HG02642 (cell line): ENCODE results near the gene RAB11FIP4.

ENCODE experiments used
- ATAC-seq: cut with Tn5 transposase; IDR thresholded peaks from one replicate; pipeline ENCODE4 v1.9.1; 2021; ENCODE audit warnings: mild to moderate bottlenecking; ENCODE audit not compliant: unreplicated experiment, poor library complexity

RAB11FIP4 gene

DNA sequence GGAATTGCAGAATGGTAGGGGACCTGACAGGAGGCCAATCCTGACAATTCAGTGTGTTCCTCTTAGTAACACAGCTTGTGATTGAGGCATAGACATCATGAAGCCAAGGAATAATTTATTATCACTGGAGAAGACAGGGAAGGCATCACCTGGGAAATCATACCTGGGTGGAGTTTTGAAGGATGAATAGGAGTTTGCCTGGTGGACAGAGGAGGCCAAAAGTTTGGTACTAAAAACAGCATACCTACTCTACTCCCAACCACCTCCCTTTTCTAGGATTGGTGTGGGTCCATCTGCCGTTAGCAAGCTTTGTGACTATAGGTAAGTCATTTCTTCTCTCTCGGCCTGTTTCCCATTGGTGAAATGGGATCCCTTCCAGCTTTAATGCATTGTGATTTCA, 88.0 kb downstream of the RAB11FIP4 start:
- ATAC-seq: no peak

DNA sequence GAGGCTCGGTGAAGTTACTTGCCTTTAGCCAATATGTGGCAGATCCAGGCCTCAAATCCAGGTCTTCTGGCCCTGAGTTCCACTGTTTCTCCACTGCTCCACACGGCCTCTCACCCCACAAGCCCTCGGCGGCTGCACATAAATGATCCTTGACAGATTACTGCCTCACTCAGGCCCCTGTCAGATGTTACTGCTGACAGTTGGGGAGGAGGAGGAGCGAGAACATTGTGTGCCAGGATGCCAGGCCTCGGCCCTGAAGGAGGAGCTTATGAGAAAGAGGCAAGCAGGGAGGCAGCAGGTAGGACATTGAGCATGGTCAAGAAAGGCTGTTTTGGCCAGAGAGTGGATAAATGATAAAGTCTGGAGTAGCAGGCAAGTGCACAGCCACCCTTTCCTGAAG, 88.6 kb downstream of the RAB11FIP4 start:
- no peak for ATAC-seq

DNA sequence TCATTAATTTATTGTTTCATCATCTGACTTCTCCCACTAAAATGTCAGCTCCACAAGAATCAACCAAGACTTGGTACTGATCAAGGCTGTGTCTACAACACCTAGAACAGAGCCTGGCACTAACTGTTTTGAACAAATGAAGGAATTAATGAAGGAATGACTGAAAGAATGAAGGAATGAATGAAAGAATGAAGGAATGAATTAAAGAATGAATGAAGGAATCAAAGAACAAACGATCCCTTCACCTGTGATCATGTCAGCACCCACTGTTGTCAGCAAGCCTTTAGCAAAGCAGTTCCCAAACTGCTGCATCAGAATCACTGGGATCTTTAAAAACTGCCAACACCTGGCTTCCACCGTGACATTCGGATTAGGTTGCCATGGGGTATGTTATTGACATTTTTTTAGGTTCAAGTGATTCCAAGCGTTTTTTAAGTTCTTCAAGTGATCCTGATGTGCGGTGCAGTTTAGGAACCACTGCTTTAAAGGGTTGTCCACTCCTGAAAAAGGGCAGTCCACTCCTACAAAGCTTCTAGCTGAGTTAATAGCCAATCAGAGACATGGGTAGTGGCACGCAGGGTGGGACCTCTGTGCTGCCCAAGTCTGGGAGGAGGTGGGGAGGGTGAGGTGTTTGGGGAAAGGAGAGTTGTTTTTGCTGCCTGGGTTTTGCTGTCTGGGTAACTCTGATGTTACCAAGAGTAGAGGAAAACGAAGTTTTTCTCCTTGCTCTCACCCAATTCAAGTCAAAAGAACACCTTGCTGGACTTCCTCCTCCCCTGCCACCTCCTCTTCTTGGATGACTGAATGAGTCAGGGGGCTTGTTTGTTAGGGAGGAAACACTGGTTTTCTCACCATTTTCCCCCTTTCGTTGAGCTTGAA, 89.7 kb downstream of the RAB11FIP4 start:
- no peak for ATAC-seq

DNA sequence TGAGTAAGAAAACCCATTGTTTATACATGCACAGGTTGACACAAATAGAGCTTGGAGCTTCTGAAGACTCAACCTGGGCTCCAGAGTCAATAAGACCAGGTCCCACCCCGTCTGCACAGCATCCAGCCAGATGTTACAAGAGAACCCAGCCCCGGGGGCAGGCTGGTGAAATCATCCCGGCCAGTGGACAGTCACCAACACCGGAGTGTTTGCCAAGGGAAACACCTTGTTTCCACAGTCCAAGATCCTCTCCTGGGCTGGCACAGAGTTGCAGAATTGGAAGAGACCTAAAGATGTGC, 90.3 kb downstream of the RAB11FIP4 start:
- no peak for ATAC-seq

DNA sequence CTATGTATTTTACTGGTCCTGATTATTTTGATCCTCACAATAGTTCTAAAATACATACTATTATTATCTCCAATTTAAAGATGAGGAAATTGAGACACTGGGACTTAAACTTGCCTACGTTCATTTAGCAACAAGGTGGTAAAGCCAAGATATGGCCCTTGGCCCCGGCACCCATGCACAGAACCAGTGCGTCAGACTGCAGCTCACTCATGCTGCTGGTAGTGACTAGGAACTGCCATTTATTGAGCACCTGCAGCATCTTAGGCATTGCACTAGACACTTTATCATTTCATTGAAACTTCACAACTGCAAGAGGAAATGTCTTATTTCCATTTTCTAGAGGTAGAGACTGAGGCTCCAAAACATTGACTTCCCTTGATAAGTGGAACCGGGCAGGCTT, 93.3 kb downstream of the RAB11FIP4 start:
- ATAC-seq: no peak

GRCh38 chr17:31486351-31487062, 95.0 kb downstream of the RAB11FIP4 start:
- ATAC-seq: no peak

DNA sequence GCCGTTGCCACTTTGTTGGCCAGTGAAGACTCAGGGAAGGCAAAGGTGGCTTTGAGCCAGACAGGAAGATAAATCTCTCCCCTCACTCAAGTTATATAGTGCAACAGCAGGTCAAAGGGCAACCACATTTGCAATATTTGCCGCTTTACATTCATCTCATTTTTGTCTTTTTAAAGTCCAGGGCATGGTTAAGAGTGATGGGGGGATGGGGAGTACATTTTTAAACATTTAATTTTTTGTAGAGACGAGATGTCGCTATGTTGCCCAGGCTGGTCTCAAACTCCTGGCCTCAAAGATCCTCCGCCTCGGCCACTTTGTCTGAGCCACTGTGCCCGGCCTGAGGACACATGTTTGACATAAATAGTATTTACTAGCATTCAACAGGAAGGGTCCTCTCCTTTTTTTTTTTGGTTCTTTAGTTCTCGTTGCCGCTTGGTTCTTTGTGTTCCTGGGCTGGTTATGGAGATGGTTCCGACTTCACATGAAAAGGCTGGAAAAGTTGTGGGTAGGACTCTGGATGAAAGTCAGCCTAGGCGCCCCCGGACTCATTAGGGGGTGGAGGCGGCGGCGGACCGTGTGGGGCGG, 95.7 kb downstream of the RAB11FIP4 start:
- ATAC-seq: no peak

DNA sequence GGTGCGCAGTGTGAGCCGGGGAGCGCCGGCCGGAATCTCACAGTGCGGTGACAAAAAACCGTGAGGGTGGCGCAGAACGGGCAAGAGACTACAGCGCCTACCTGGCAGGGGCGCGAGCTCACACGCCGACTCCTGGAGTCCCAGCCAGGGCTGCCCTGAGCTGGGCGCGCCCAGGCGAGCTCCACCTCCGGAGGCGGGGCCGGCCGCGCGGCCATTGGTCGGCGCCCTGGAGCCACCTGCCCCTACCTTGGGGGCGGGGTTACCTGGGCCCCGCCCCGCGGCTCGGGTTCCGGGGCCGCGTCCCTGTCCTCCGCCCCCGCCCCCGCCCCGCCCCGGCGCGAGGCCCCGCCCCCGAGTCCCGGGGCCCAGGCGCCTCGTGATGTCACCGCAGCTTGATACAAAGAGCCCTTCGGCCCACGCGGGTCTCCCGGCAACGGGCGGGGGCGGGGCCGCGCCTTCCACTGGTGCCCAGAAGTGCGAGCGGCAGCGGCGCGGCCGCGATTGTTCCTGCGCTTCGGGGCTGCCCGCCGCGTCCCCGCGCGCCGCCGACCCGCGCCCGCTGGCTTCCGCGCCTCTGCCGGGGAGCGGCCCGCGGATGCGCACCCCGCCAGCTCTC, 96.3 kb downstream of the RAB11FIP4 start:
- ATAC-seq: peak; percentile 76

DNA sequence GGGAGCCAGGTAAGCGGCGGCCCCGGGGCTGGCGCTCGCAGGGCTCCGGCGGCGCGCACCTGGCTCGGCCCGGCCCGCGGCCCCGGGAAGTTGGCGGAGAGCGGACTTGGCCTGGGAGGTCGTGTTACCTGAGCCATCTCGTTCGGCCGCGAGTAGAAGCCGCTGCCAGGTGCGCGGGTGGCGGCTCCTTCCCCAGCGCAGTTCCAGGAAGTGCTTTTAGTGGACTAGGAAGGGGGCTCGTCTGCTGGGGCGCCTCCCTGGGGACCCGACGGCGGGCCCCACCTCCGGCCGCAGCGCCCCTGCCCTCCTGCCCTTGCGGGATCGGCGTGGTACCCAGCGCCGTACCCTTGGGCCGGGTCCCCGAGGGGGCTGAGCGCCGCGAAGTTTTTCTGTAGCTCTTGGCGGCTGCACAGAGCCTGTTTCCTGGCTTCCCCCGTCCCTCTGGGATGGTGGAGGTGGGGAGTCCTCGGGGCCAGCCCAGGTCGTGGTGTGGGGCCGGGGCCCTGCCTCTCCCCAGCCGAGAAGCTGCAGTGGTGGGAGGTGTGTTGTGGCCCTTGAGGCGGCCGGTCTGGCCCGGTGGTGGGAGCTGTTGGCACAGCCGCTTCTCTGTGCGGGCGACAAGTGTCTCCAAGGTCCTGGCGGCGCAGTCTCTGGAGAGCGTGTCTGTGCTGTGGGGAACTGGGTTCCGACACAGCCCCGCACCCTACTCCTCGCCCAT, 96.9 kb downstream of the RAB11FIP4 start:
- ATAC-seq: peak; percentile 15

- ATAC-seq: no peak
These were observed 97.5 kb downstream of the RAB11FIP4 start for GRCh38 chr17:31488982-31489294.

- ATAC-seq: no peak
These were observed 98.0 kb downstream of the RAB11FIP4 start for GRCh38 chr17:31489295-31490018.

DNA sequence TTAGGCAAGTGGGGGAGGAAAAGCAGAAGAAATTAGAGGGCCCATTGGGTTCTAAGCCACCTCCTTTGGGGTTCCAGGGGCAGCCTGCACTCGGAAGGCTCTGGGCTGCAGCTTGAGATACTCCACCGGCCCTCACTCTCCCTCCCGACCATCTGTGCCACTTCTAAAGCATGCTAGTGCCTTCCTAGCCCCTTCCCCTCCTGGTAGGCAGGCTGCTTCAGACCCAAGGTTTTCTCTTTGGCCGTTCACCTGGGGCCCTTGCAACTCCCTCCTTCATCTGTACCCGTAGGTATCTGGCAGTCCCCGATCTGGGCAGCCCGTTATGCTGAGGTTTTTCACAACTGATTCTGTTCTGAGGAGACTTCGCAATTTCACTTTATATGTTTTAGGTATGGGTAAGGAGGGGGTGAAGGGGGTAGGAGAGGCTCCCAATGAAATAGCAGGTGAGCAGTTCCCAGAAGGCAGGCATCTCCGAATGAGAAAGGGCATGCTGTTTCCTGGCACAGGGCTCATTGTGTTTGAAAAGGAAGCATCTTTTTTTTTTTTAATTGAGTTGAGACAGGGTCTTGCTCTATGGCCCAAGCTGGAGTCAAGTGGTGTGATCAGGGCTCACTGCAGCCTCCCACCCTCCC, 98.7 kb downstream of the RAB11FIP4 start:
- no peak for ATAC-seq

DNA sequence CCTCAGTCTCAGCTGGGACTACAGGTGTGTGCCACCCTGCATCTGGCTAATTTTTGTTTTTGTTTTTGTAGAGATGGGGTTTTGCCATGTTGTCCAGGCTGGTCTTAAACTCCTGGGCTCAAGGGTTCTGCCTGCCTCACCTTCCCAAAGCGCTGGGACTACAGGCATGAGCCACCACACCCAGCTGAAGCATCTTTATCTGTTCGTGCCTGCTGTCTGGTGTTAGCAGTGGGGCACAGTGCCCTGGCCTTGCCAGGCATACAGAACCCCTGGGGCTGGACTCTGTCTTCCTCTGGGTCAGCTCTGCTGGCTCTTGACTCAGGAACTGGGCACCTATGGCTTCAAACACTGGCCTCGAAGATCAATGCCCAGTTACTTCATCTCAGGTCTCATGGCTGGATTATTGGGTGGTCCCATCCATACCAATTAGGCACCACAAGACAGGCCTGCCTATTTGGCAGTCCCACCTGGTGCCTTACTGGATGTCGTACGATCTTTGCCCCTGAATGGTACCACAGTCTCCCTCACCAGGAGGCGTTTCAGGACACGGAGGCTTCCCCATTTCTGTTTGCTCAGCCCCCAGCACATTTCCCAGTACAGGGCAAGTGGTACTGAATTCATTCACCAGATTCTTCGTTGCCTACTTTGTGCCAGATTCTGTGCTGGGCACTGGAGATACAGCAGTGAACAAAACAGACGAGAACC, 99.3 kb downstream of the RAB11FIP4 start:
- no peak for ATAC-seq

- no peak for ATAC-seq
These were observed 100.1 kb downstream of the RAB11FIP4 start for GRCh38 chr17:31491376-31492131.

DNA sequence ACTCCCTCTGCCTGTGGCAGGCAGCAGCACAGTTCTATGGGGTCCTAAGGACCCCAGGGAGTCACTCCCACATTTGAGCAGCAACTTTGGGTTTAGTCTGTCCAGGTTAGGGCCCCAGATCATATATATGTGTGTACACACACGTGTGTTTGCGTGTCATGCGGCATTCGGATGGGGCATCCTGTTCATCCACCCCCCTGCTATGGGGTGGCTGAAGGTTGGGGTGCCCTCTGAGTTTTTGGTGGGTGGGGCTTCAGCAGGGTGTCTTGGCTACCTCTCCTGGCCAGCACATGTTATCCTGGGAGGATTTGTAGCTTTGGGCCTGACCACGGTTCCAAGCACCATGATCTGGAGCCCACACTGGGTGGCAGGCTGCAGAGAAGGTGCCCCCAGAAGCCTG, 100.7 kb downstream of the RAB11FIP4 start:
- ATAC-seq: no peak

DNA sequence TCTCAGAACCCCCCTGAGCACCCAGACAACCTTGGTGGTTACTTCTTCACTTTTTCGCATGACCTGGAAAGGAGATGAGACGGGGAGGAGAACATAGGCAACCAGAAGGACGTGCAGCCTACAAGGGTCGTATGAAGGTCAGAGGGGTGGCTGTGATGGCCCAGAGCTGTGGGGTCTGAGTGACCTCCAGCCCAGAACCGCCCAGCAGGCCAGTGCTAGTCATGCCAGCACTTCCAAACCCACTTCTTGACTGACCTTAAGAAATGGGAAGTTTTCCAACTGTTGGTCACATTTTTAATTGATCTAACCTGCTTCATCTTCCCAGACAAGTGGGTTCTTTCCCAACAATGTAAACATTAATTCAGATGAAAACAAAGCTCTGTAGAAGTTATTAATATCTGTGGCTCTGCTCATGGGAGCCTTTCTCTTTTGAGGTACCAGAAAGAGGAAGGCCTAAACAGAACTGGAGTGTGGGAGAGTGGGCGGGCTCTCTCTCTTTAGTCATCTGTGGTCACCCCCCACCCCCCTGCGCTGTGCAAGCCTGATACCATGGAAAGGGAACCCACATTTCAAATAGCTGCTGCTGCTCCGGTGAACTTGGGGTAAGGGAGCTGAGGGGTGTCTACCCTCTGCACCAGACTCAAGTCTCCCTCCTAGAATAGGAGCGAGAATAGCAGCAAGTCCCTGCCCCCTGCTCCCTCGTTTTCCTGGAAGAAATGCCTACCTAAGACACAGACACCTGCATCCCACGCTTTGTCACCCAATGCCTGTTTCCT, 101.6 kb downstream of the RAB11FIP4 start:
- ATAC-seq: peak; percentile 42

DNA sequence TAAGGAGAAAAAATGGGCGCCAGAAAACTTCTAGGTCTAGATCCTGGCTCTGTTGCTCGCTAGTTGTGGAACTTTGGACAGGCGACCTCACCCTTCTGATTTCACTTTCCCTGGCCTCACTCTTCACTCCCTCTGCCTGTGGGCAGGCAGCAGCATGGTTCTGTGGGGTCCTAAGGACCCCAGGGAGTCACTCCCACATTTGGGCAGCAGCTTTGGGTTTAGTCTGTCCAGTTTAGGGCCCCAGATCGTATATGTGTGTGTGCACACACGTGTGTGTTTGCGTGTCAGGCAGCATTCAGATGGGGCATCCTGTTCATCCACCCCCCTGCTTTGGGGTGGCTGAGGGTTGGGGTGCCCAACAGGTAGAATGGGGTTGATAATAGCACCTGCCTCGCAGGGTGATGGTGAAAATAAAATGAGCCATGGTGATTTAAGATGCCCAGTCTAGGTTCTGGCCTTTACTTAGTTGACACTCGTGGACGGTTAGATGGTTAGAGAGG, 102.2 kb downstream of the RAB11FIP4 start:
- ATAC-seq: no peak
